ENCODE measurements around the gene GPATCH3.
A peak's percentile ranks its signal among the peaks of the same experiment; 100 is the strongest.
"Not testable (repeated sequence)": the region's sequence is repeated elsewhere in the genome, so short reads cannot be mapped to it uniquely, and the experiment has no call there.

Gene GPATCH3, protein sequence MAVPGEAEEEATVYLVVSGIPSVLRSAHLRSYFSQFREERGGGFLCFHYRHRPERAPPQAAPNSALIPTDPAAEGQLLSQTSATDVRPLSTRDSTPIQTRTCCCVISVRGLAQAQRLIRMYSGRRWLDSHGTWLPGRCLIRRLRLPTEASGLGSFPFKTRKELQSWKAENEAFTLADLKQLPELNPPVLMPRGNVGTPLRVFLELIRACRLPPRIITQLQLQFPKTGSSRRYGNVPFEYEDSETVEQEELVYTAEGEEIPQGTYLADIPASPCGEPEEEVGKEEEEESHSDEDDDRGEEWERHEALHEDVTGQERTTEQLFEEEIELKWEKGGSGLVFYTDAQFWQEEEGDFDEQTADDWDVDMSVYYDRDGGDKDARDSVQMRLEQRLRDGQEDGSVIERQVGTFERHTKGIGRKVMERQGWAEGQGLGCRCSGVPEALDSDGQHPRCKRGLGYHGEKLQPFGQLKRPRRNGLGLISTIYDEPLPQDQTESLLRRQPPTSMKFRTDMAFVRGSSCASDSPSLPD

DNA sequence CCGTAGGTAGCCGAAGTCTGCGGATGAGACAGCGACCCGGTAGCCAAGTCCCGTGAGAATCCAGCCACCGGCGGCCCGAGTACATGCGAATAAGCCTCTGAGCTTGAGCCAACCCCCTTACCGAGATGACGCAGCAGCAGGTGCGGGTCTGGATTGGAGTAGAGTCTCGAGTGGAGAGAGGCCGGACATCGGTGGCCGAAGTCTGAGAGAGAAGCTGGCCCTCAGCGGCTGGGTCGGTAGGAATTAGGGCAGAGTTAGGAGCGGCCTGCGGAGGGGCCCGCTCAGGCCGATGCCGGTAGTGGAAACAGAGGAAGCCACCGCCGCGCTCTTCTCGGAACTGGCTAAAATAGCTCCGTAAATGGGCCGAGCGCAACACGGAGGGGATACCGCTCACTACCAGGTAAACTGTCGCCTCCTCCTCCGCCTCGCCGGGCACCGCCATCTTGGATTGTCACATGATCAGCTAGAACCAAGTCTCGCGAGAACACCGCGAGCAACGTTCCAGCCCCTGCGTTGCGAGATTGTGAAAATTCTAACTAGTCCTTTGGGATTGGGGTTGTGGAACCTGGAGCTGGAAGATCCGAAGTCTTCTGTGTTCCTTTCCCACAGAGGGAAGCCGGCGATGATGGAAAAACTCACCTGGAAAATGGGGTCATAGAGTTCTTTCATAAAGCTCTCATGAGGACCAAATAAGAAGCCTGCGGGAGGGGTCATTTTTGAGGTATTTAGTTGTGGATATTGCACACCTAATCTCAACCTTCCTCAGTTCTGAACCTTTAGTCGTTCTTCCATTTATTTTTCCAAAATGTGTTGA is at the start of gene GPATCH3:
GPATCH3 (minus strand) TSS at position 467 of the 814 bp plus-strand sequence; CDS start at position 442, 25 bp downstream.
- in situ Hi-C loops (cut with MboI; ENCODE audit: low pct_unique_long_range_greater_than_20kb, low sequenced_read_pairs) = no loop called here
- peak; percentile 86 for DNase-seq

DNA sequence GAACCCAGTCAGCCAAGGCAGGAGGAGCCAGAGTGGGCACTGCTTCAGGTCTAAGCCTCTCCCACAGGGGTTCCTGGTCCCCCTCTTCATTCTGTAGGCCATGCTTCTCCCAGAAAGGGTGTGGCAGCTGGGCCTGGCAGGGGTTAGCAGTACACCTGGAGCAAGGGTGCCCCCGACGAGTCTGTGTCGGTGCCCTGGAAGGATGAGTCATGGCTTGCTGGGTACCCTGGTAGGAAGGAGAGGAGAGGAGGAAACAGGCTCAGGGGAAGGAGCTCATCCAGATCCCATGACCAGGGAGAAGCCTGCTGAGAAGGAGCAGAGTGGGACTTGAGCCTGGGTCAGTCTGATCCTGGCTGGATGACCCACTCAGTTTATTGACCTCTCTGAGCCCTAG is 49.7 kb upstream of the GPATCH3 start:
- in situ Hi-C loops (cut with MboI; ENCODE audit: low pct_unique_long_range_greater_than_20kb, low sequenced_read_pairs) = no loop called here
- DNase-seq = no peak

DNA sequence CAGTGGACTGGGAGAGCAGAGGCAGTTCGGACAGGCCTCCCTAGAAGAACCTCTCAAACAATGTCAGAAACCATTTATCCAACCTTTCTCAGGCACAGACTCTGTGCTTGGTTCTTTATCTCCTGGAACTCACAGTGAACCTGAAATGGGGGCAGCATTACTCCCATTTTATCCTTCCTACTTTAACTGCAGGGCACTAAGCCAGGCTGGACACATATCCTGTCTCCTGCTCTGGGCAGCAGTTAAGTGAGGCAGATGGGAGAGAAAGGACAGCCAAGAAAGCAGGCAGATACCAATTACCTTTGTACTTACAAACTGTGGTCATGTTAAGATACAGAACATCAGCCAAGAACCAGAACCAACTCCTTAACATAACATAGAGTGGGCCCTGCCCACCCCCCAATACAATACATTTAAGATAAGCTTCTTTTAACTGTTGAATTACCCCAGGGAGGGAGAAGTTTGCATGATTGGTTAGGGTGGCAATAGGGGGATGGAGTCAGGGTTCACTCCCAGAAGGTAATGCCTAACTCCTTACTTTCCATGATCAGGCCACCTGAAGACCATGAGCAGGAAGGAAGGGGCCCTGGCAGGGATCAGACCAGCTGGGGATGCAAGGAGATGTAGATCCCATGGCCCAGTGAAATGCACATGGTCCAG is 49.1 kb upstream of the GPATCH3 start:
- DNase-seq = no peak
- in situ Hi-C loops (cut with MboI; ENCODE audit: low pct_unique_long_range_greater_than_20kb, low sequenced_read_pairs) = no loop called here

DNA sequence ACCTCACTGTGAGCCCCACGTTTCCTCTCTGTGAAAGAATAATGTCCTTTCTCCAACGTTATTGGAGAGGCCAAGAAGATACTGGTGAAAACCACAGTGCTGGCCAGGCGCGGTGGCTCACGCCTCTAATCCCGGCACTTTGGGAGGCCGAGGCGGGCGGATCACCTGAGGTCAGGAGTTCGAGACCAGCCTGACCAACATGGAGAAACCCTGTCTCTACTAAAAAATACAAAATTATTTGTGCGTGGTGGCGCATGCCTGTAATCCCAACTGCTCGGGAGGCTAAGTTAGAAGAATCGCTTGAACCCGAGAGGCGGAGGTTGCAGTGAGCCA is 48.4 kb upstream of the GPATCH3 start:
- DNase-seq; in situ Hi-C loops (cut with MboI; ENCODE audit: low pct_unique_long_range_greater_than_20kb, low sequenced_read_pairs): not testable (repeated sequence)

DNA sequence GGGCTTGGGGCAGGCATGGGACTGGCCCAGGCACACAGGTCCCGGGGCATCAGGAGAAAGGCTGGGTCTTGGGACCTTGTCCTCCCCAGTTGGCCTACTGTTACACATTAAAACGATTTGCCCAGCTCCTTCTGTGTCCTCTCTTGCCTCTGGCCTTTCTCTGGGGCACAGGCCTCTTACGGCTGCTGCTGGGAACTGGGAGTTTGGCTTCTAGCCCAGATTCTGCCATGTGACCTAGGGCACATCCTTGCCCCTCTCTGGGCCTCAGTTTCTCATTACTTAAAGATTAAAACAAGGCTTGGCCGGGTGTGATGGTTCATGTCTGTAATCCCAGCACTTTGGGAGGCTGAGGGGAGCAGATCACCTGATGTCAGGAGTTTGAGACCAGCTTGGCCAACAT is 46.0 kb upstream of the GPATCH3 start:
- DNase-seq = no peak

DNA sequence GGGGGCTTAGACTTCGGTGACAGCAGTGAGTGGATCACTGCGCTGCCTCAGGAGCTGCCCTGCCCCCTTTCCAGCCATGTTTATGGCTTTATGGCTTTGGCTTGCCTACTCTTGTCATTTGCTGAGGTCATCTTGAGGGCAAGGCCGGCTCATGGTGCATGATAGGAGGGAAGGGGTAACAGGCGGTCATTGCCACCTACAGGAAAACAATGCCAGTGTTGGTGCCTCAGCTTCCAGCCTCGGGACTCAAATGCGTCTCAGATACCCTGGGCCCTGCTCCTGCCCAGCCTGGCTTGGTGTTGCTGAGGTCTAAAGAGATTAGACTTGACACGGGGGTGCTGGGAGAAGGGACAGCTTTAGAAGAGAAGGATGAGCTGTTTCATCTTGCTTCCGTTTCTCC is 45.5 kb upstream of the GPATCH3 start:
- in situ Hi-C loops (cut with MboI; ENCODE audit: low pct_unique_long_range_greater_than_20kb, low sequenced_read_pairs) = no loop called here
- no peak for DNase-seq

More for the DNA sequence above, 46.0 kb upstream of the GPATCH3 start:
- in situ Hi-C loops (cut with MboI; ENCODE audit: low pct_unique_long_range_greater_than_20kb, low sequenced_read_pairs) = no loop called here

DNA sequence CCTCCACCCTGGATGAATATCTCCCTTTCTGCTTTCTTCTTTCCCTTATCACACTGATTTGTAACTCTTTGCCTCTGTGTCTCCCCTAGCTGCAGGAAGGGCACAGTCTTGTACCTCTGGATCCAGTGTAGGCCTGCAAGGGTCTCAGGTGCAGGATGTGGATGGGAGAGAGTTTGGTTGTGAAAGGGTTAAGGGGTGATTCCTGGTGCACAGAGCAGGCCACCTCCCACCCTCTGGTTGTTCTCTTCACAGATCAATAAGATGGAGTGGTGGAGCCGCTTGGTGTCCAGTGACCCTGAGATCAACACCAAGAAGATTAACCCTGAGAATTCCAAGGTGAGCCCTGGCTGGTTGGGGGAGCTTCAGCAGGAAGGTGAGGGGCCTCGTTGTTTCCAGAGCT is 44.9 kb upstream of the GPATCH3 start:
- DNase-seq = no peak
- in situ Hi-C loops (cut with MboI; ENCODE audit: low pct_unique_long_range_greater_than_20kb, low sequenced_read_pairs) = no loop called here

DNA sequence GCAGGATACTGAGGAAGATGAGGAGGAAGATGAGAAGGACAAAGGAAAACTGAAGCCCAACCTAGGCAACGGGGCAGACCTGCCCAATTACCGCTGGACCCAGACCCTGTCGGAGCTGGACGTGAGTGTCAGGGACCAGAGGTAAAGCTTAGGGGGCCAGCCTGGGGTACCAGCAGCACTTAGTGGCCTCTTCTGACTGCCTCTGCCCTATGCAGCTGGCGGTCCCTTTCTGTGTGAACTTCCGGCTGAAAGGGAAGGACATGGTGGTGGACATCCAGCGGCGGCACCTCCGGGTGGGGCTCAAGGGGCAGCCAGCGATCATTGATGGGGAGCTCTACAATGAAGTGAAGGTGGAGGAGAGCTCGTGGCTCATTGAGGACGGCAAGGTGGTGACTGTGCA is 42.4 kb upstream of the GPATCH3 start:
- DNase-seq = no peak
- in situ Hi-C loops (cut with MboI; ENCODE audit: low pct_unique_long_range_greater_than_20kb, low sequenced_read_pairs) = no loop called here

DNA sequence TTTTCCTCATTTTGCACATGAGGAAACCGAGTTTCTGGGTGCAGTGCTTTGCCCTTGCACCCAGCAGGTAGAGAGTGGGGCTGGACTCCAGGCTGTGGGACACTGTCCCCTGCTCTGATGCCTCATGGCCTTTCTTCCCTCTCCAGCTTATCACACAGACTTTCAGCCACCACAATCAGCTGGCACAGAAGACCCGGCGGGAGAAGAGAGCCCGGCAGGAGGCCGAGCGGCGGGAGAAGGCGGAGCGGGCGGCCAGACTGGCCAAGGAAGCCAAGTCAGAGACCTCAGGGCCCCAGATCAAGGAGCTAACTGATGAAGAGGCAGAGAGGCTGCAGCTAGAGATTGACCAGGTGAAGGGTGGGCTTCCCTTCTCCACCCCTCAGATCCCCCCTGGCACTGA is 41.0 kb upstream of the GPATCH3 start:
- DNase-seq = no peak
- in situ Hi-C loops (cut with MboI; ENCODE audit: low pct_unique_long_range_greater_than_20kb, low sequenced_read_pairs) = no loop called here

DNA sequence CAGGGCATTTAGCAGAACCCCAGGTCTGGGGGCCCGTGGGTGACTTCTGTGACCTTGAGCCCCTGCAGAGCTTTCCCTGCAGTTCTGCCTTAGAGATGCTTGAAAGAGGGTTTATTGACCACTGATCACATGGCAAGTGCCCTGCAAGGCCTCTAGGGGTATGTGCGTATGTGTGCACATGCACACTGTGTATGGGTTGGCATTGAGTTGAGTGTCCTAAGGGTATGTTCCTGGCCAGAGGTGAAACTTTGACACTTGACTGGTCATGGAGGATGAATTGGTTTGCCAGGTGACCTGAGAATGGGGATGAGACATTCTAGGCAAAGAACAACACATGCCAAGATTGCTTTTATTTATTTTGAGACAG is 38.4 kb upstream of the GPATCH3 start:
- in situ Hi-C loops (cut with MboI; ENCODE audit: low pct_unique_long_range_greater_than_20kb, low sequenced_read_pairs) = no loop called here
- no peak for DNase-seq

DNA sequence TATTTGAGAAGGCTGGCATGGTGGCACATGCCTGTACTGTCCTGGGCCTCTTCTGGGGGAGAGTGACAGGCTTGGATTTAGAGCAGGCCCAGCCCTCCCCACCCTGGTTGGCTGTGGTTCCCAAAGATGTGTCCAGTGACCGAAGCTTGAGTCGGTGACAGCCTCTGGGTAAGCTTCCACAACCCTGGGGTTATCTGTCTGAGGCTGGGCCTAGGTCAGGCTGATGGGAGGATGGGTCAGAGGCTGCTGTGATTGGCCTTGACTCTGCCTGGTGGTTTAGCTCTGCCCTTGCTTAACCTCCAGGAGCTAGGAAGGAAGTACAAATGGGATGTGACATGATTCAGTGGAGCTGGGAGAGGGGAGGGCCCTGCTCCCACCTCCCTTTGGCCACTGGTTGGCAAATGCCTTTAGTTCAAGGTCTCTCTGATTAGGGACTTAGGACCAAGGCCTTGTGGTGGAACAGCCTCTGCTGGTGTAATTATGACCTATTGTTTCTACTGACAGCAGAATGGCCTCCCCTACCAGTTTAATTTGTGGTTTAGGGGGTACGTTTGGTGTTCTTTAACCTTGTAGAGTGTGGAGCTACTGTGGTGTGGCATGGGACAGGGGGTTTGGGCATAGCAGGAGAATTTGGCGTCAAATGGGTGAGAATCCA is 37.9 kb upstream of the GPATCH3 start:
- in situ Hi-C loops (cut with MboI; ENCODE audit: low pct_unique_long_range_greater_than_20kb, low sequenced_read_pairs) = no loop called here
- DNase-seq = no peak

DNA sequence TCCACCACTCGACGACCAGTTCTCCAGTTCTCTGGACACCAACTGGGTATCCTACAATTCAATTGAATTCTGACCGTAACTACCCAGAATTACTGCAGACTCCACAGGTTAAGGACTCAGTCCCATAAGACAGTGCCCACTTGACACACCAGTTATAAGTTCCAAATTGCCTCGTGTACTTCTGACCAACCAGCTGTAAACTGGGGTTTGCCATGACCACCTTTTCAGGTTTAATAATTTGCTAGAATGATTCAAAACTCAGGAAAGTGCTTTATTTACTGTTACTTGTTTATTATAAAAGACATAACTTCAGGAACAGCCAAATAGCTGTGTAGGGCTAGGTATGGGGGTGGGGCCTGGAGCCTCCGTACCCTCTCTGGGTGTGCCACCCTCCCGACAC is 36.6 kb upstream of the GPATCH3 start:
- in situ Hi-C loops (cut with MboI; ENCODE audit: low pct_unique_long_range_greater_than_20kb, low sequenced_read_pairs) = no loop called here
- no peak for DNase-seq

DNA sequence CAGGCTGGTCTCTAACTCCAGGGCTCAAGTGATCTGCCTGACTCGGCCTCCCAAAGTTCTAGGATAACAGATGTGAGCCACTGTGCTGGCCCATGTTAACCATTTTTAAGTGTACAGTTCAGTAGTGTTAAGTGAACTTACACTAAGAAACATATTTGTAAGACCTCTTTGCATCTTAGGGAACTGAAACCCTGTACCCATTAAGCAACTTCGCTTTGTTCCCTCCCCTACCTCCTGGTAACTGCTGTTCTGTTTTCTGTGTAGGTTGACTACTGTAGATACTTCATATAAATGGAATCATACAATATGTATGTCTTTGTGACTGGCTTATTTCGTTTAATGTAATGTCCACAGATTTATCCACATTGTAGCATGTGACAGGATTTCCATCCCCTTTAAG is 32.3 kb upstream of the GPATCH3 start:
- in situ Hi-C loops (cut with MboI; ENCODE audit: low pct_unique_long_range_greater_than_20kb, low sequenced_read_pairs) = no loop called here
- no peak for DNase-seq

DNA sequence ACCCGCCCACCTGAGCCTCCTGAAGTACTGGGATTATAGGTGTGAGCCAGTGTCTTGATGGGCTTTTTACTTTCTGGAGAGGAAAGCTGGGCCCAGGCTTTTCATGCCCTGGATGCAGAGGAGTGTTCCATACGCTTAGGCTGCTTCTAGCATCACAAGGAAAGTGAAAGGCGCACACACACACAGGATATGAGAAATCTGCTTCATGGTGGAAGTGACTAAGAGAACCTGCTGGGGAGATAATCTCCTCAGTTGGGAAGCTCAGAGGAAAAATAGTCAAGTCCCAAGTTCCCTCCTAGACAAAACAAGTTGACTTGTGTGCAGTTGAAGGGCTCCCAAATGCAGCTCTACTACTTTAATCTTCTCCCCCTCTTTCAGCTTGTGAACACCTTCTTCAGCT is 23.4 kb upstream of the GPATCH3 start:
- no peak for DNase-seq
- in situ Hi-C loops (cut with MboI; ENCODE audit: low pct_unique_long_range_greater_than_20kb, low sequenced_read_pairs) = no loop called here

DNA sequence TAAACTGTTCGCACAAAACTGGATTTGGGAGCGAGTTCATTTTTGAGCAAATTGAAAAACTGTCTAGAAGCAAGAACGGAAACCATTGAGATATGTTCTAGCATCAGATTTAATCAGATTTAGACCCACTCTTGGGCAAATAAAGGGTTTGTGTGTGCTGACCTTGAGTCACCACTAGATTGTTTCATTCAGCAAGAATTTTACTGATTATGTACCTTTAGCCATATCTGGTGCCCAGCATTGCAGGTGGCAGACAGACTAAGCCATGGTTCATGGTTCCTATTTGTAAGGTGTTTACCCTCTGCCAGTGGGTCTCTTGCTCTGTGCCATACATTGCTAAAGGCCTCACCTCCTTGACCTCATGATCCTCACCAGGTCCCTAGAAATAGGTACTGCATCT is 22.6 kb upstream of the GPATCH3 start:
- no peak for DNase-seq
- in situ Hi-C loops (cut with MboI; ENCODE audit: low pct_unique_long_range_greater_than_20kb, low sequenced_read_pairs) = no loop called here

DNA sequence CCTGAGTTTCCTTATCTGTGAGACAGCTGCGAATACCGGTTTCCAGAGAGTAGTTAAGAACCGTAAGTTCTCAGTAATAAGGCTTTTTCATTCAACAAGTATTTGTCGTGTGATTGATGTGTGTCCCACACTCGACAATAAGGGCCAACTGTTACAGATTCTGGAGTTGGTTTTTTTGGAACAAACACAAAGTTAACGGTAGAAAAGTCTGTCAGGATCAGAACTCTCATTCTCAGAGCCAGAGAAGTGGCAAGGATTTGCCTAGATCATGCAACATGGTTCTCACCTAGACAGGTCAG is 22.1 kb upstream of the GPATCH3 start:
- in situ Hi-C loops (cut with MboI; ENCODE audit: low pct_unique_long_range_greater_than_20kb, low sequenced_read_pairs) = no loop called here
- DNase-seq = no peak

DNA sequence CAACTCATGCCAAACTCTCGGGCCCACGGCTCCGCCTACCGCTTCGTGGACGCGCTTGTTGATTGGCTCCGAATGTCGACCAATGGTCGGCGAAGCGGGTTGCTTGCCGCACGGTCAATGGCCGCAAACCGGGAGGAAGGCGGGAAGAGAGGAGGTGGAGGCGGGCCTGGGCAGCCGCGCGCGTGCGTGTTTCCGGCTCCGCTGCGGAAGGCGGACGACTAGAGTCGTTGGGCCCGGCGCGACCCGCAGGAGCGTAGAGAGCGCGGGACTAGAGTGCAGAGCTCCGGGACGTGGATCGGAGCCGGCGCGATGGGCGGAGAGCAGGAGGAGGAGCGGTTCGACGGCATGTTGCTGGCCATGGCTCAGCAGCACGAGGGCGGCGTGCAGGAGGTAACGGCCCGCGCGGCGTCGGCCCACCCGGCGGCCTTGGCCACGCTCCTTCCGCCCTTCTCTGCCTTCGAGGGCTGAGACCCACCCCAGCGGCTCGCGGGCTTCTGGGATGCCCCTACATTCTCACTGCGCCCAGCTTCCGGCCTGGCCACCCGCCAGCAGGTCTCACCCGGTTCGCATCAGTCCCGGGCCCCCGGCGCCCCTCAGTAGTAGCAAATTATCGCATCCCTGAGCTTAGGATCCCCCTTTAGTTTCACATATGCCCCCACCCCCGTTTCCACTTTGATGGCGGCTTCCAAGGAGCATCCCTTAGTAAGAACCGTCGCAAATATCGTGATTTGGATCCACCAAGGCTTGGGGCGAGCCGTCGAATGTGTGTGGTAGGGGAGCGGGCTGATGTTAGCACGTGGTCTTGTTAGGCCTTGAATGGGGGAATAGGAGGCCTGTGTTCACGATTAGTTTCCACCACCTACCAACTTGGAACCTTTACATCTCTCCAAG is 21.5 kb upstream of the GPATCH3 start, which contains the start of gene NUDC:
NUDC (plus strand) TSS at position 204 of the 891 bp plus-strand sequence; CDS start at position 310, 106 bp downstream.
- DNase-seq = peak; percentile 97
- in situ Hi-C loops (cut with MboI; ENCODE audit: low pct_unique_long_range_greater_than_20kb, low sequenced_read_pairs) = no loop called here

DNA sequence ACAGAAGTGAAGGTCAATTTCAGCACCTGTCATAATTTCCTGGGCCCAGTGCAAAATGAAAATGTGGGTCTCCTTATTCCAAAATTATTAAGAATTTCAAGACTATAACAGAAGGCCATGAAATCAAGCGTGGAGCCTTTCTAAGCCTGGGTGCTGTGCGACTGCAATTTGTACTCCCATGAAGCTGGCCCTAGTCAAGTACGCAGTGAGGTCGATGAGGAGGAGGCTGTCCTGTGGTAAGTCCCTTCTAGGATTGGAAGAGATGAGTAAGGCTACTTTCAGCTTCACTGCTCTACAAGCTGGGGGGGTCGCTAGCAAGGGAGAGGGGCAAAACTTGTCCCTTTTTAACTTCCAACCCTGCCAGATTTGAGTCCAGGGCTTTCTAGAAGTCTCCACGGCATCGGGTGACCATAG is 20.9 kb upstream of the GPATCH3 start:
- in situ Hi-C loops (cut with MboI; ENCODE audit: low pct_unique_long_range_greater_than_20kb, low sequenced_read_pairs) = no loop called here
- DNase-seq = no peak

Measured in KBM-7 (cell line).